ENCODE results near the gene RIPPLY3. TPM values are rescaled to one million over a fixed set of nuclear protein-coding genes. Genes with fewer than 3 reads are reported as not detected.

The RIPPLY3 gene
- total and polyA plus RNA-seq, 2 experiments from 2014 or later: 2.5 to 2.8 TPM

GRCh38 chr21:36980280-36981048, 26.0 kb upstream of the RIPPLY3 start:
- Histone ChIP-seq H3K4me3 (peak overlapping the region; percentile 62), H3K27ac (ENCODE audit: low read depth) (no peak overlapping the region), H4K20me1 (replicated peaks; ENCODE audit: insufficient read depth) (0 out of 2 replicates have a peak, but pooled peaks cover 3% of the 10 kb centered on the region), H3K9me2 (ENCODE audit: insufficient read depth) (no peaks in the 10 kb centered on the region), H3K36me3 (ENCODE audit: insufficient read depth) (no peaks in the 10 kb centered on the region), H3K27me3 (ENCODE audit: insufficient read depth) (peaks cover 29% of the 10 kb centered on the region), H3K4me1 (ENCODE audit: insufficient read depth) (peaks cover 6% of the 10 kb centered on the region; the same call in 1 of the 2 replicates), H3F3A (replicated peaks; ENCODE audit: low read depth) (0 out of 2 replicates have a peak, but pooled peaks cover 3% of the 10 kb centered on the region), H3K79me2 (replicated peaks; ENCODE audit: insufficient read depth) (no peaks in the 10 kb centered on the region), H2AFZ (peak overlapping the region; percentile 96), H3K4me2 (peak overlapping the region; percentile 89)
- Mint-ChIP-seq H3K9me3 (no peaks in the 10 kb centered on the region; the same call in 2 of the 3 replicates), H3K27me3 (ENCODE audit: insufficient read depth, low read depth, poor library complexity) (peaks cover 25% of the 10 kb centered on the region), H3K27ac (no peak overlapping the region), H3K36me3 (ENCODE audit: low read depth) (no peaks in the 10 kb centered on the region), H3K4me1 (peaks cover 15% of the 10 kb centered on the region), H3K4me3 (peak overlapping the region; percentile 72)
- DNase-seq (ENCODE audit: low spot score) (peak; percentile 65), ATAC-seq (peak; percentile 91)
- no peak for TF ChIP-seq NANOG (IDR thresholded peaks at IDR 0.05; ENCODE audit: borderline replicate concordance)
- TF ChIP-seq, protein P1, sequence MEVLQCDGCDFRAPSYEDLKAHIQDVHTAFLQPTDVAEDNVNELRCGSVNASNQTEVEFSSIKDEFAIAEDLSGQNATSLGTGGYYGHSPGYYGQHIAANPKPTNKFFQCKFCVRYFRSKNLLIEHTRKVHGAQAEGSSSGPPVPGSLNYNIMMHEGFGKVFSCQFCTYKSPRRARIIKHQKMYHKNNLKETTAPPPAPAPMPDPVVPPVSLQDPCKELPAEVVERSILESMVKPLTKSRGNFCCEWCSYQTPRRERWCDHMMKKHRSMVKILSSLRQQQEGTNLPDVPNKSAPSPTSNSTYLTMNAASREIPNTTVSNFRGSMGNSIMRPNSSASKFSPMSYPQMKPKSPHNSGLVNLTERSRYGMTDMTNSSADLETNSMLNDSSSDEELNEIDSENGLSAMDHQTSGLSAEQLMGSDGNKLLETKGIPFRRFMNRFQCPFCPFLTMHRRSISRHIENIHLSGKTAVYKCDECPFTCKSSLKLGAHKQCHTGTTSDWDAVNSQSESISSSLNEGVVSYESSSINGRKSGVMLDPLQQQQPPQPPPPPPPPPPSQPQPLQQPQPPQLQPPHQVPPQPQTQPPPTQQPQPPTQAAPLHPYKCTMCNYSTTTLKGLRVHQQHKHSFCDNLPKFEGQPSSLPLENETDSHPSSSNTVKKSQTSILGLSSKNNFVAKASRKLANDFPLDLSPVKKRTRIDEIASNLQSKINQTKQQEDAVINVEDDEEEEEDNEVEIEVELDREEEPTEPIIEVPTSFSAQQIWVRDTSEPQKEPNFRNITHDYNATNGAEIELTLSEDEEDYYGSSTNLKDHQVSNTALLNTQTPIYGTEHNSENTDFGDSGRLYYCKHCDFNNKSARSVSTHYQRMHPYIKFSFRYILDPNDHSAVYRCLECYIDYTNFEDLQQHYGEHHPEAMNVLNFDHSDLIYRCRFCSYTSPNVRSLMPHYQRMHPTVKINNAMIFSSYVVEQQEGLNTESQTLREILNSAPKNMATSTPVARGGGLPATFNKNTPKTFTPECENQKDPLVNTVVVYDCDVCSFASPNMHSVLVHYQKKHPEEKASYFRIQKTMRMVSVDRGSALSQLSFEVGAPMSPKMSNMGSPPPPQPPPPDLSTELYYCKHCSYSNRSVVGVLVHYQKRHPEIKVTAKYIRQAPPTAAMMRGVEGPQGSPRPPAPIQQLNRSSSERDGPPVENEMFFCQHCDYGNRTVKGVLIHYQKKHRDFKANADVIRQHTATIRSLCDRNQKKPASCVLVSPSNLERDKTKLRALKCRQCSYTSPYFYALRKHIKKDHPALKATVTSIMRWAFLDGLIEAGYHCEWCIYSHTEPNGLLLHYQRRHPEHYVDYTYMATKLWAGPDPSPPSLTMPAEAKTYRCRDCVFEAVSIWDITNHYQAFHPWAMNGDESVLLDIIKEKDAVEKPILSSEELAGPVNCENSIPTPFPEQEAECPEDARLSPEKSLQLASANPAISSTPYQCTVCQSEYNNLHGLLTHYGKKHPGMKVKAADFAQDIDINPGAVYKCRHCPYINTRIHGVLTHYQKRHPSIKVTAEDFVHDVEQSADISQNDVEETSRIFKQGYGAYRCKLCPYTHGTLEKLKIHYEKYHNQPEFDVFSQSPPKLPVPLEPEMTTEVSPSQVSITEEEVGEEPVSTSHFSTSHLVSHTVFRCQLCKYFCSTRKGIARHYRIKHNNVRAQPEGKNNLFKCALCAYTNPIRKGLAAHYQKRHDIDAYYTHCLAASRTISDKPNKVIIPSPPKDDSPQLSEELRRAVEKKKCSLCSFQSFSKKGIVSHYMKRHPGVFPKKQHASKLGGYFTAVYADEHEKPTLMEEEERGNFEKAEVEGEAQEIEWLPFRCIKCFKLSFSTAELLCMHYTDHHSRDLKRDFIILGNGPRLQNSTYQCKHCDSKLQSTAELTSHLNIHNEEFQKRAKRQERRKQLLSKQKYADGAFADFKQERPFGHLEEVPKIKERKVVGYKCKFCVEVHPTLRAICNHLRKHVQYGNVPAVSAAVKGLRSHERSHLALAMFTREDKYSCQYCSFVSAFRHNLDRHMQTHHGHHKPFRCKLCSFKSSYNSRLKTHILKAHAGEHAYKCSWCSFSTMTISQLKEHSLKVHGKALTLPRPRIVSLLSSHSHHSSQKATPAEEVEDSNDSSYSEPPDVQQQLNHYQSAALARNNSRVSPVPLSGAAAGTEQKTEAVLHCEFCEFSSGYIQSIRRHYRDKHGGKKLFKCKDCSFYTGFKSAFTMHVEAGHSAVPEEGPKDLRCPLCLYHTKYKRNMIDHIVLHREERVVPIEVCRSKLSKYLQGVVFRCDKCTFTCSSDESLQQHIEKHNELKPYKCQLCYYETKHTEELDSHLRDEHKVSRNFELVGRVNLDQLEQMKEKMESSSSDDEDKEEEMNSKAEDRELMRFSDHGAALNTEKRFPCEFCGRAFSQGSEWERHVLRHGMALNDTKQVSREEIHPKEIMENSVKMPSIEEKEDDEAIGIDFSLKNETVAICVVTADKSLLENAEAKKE (CRISPR knock-in tag; IDR thresholded peaks at IDR 0.05): no peak
- no peak for TF ChIP-seq STAT1 (IDR thresholded peaks at IDR 0.05; ENCODE audit: unreplicated experiment)
- TF ChIP-seq POLR2AphosphoS5 (IDR thresholded peaks at IDR 0.05; ENCODE audit: low read depth): no peak
- TF ChIP-seq CTCF (conservative IDR thresholded peaks at IDR 0.05; ENCODE audit: low read depth in 2 of 2): no peak
- TF ChIP-seq ZNF114 (CRISPR knock-in tag; IDR thresholded peaks at IDR 0.05): no peak
- TF ChIP-seq, protein P2, sequence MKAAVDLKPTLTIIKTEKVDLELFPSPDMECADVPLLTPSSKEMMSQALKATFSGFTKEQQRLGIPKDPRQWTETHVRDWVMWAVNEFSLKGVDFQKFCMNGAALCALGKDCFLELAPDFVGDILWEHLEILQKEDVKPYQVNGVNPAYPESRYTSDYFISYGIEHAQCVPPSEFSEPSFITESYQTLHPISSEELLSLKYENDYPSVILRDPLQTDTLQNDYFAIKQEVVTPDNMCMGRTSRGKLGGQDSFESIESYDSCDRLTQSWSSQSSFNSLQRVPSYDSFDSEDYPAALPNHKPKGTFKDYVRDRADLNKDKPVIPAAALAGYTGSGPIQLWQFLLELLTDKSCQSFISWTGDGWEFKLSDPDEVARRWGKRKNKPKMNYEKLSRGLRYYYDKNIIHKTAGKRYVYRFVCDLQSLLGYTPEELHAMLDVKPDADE (IDR thresholded peaks at IDR 0.05): no peak
- TF ChIP-seq ZNF331 (CRISPR knock-in tag; IDR thresholded peaks at IDR 0.05; ENCODE audit: low read depth): no peak
- no peak for TF ChIP-seq EZH2phosphoT487 (IDR thresholded peaks at IDR 0.05; ENCODE audit: unreplicated experiment)
- TF ChIP-seq REST (IDR thresholded peaks at IDR 0.05; ENCODE audit: unreplicated experiment): no peak
- no peak for TF ChIP-seq JUNB (IDR thresholded peaks at IDR 0.05; ENCODE audit: unreplicated experiment)
- no peak for TF ChIP-seq CREB1 (CRISPR knock-in tag; IDR thresholded peaks at IDR 0.05; ENCODE audit: low read depth)
- no peak for TF ChIP-seq EZH2 (IDR thresholded peaks at IDR 0.05; ENCODE audit: low read depth, unreplicated experiment)

Measured in GM23338 (cell line).